DND-41 (cell line): ENCODE measurements around the gene AGAP1.

Source experiments
- ATAC-seq: fragments of 200-7000 bp; cut with Tn5 transposase; 3 replicates; pipeline ENCODE4 v1.9.1; 2021; ENCODE audit warnings: low read depth; ENCODE audit not compliant: insufficient read depth
- DNase-seq: peaks from one replicate; pipeline ENCODE4 v3.0.0-alpha.2; 2020
- H2AFZ ChIP-seq: 2 replicates; pipeline ENCODE4 v1.6.0; 2012; ENCODE audit warnings: low read depth, low read length
- H3K27ac ChIP-seq: 2 replicates; pipeline ENCODE4 v1.5.1; 2012; ENCODE audit warnings: low read length, inconsistent platforms
- H3K27me3 ChIP-seq: fragments of 200-600 bp; sonication (generic); 2 replicates; pipeline ENCODE4 v1.6.0; 2012; ENCODE audit warnings: low read length, mild to moderate bottlenecking, inconsistent platforms; ENCODE audit not compliant: insufficient read depth, poor library complexity
- H3K36me3 ChIP-seq: 2 replicates; pipeline ENCODE4 v1.5.1; 2012; ENCODE audit warnings: low read length, inconsistent platforms; ENCODE audit not compliant: insufficient read depth
- H3K4me1 ChIP-seq: 2 replicates; pipeline ENCODE4 v1.5.1; 2012; ENCODE audit warnings: mild to moderate bottlenecking, low read length; ENCODE audit not compliant: insufficient read depth
- H3K4me2 ChIP-seq: 2 replicates; pipeline ENCODE4 v1.6.0; 2012; ENCODE audit warnings: mild to moderate bottlenecking, moderate library complexity, low read length, inconsistent platforms; ENCODE audit not compliant: insufficient read depth
- H3K4me3 ChIP-seq, 2 experiments: fragments of 200-600 bp in 1 of 2; shearing (Covaris generic) in 1 of 2; 2 replicates each; pipeline ENCODE4 v1.5.1; 2012 to 2016; ENCODE audit warnings: inconsistent platforms in 2 of 2, low read length in 2 of 2, mild to moderate bottlenecking in 2 of 2, low read depth in 1 of 2, moderate library complexity in 1 of 2
- H3K79me2 ChIP-seq: 2 replicates; pipeline ENCODE4 v1.6.0; 2012; ENCODE audit warnings: low read length, inconsistent platforms; ENCODE audit not compliant: insufficient read depth
- H3K9ac ChIP-seq: 2 replicates; pipeline ENCODE4 v1.6.0; 2012; ENCODE audit warnings: low read depth, mild to moderate bottlenecking, inconsistent platforms, low read length, moderate library complexity
- H3K9me3 ChIP-seq: 2 replicates; pipeline ENCODE4 v1.5.1; 2012; ENCODE audit warnings: low read length, moderate library complexity, mild to moderate bottlenecking, inconsistent platforms; ENCODE audit not compliant: insufficient read depth, severe bottlenecking
- H4K20me1 ChIP-seq: 2 replicates; pipeline ENCODE4 v1.6.0; 2012; ENCODE audit warnings: low read length; ENCODE audit not compliant: insufficient read depth
- EZH2 ChIP-seq: IDR thresholded peaks from 3 replicates; pipeline ENCODE4 v1.6.1; 2012; ENCODE audit warnings: borderline replicate concordance, low read depth, mild to moderate bottlenecking, moderate library complexity, low read length, inconsistent platforms; ENCODE audit not compliant: severe bottlenecking
- TF ChIP-seq, protein P1 (sequence below): IDR thresholded peaks from 2 replicates; pipeline ENCODE4 v1.5.1; 2012; ENCODE audit warnings: borderline replicate concordance, low read length, moderate library complexity, mild to moderate bottlenecking; ENCODE audit not compliant: poor library complexity, severe bottlenecking; ENCODE audit errors: extremely low read depth

Gene AGAP1

DNA sequence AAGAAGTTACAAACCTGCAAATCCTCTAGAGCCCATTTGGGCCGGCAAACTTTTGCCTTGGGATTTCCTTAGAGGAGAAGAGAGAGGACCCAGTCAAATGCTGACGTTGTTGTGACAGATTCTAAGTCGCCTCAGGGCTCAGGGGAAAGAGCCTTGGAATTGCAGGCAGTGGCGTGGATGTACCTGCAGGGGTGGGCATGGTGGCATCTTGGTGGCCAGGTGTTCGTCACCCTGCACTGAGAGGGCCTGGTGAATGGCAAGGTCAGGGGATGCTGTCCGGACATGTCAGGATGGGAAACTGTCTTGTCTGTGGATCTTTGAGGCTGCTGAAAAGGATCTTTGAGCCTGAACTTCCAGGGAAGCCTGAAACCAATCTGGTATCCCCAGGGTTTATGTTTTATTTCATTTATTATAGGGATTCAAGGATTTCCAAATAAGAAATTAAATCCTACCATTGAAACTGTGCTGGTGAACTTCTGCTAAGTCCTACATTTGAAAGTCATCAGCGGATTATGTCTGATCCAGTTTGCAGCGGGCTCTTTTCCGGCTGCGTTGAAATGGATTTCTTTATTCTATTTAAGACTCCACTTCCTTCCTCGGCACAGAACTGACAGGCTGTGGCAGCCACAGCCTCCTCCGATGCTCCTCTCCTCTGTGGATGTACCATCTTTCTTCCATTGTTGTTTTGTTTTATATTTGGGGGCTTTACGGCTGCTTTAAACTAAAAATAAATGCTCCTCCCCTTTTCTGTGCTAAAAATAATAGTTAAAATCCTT is 207.6 kb downstream of the AGAP1 start:
- Histone ChIP-seq H3K9me3 (no peaks in the 10 kb centered on the region), H3K27ac (no peak overlapping the region), H2AFZ (no peak overlapping the region), H3K4me1 (no peaks in the 10 kb centered on the region), H3K36me3 (no peaks in the 10 kb centered on the region), H3K27me3 (no peaks in the 10 kb centered on the region), H3K9ac (no peak overlapping the region), H3K79me2 (peaks cover 6% of the 10 kb centered on the region; the same call in 1 of the 2 replicates), H4K20me1 (peaks cover 38% of the 10 kb centered on the region; the same call in 1 of the 2 replicates), H3K4me3 (no peak overlapping the region), H3K4me2 (no peak overlapping the region)
- ATAC-seq (no peak), DNase-seq (no peak)
- TF ChIP-seq, protein P1, sequence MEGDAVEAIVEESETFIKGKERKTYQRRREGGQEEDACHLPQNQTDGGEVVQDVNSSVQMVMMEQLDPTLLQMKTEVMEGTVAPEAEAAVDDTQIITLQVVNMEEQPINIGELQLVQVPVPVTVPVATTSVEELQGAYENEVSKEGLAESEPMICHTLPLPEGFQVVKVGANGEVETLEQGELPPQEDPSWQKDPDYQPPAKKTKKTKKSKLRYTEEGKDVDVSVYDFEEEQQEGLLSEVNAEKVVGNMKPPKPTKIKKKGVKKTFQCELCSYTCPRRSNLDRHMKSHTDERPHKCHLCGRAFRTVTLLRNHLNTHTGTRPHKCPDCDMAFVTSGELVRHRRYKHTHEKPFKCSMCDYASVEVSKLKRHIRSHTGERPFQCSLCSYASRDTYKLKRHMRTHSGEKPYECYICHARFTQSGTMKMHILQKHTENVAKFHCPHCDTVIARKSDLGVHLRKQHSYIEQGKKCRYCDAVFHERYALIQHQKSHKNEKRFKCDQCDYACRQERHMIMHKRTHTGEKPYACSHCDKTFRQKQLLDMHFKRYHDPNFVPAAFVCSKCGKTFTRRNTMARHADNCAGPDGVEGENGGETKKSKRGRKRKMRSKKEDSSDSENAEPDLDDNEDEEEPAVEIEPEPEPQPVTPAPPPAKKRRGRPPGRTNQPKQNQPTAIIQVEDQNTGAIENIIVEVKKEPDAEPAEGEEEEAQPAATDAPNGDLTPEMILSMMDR = no peak
- no peak for TF ChIP-seq EZH2

DNA sequence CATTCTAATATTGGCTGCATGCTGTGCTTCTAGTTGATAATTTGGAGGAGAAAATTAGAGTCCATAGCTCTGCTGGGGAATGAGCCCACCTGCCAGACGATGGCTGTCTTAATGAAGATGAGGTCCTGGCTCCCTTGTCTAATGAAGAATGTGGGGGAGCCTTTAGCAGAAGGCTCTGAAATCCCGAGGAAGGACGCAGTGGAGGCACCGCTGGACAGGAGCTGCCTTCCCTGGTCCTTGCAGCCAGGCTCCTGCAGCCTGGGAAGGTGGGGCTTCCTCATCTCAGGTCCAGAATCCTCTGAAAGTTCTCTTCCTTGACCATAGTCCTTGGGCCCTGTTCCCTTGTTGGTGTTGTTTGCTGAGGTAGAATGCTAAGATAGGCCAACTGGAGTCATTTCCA is 208.3 kb downstream of the AGAP1 start:
- H3K9me3 ChIP-seq = no peaks in the 10 kb centered on the region
- H3K4me3 ChIP-seq = no peak overlapping the region
- H3K27me3 ChIP-seq = no peaks in the 10 kb centered on the region
- DNase-seq = no peak
- TF ChIP-seq, protein P1 = no peak
- H3K36me3 ChIP-seq = no peaks in the 10 kb centered on the region
- no peak for ATAC-seq
- H3K27ac ChIP-seq = no peak overlapping the region
- no peak overlapping the region for H2AFZ ChIP-seq
- no peak overlapping the region for H3K4me2 ChIP-seq
- peaks cover 34% of the 10 kb centered on the region; the same call in 1 of the 2 replicates for H4K20me1 ChIP-seq
- no peak overlapping the region for H3K9ac ChIP-seq
- no peaks in the 10 kb centered on the region for H3K4me1 ChIP-seq
- H3K79me2 ChIP-seq = peaks cover 6% of the 10 kb centered on the region; the same call in 1 of the 2 replicates

DNA sequence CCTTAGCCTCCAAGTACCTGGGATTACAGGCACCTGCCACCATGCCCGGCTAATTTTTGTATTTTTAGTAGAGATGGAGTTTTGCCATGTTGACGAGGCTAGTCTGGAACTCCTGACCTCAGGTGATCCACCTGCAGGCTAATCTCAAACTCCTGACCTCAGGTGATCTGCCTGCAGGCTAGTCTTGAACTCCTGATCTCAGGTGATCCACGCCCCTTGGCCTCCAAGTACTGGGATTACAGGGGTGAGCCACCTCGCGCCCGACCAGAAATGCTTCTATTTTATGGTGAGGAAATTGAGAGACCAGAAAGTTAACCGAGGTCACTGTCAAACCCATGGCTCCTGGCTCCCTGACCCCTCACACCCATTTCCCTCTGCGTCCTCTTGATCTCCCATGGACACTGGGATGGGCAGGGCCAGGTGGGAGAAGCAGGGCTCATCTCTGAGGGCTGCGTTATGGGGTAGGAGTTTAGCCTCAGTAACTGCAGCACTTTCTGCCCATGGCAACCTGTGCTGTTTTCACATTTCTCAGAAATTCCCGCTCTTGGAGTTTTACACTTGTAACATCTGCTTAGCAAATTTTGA is 210.0 kb downstream of the AGAP1 start:
- no peak overlapping the region for H3K9ac ChIP-seq
- no peak overlapping the region for H3K27ac ChIP-seq
- H3K79me2 ChIP-seq = peaks cover 8% of the 10 kb centered on the region; the same call in 1 of the 2 replicates
- TF ChIP-seq, protein P1 = no peak
- no peak for TF ChIP-seq EZH2
- H3K9me3 ChIP-seq = no peaks in the 10 kb centered on the region
- H3K4me3 ChIP-seq = no peak overlapping the region
- no peak overlapping the region for H3K4me2 ChIP-seq
- DNase-seq (no peak), ATAC-seq (no peak)
- no peak overlapping the region for H2AFZ ChIP-seq
- no peaks in the 10 kb centered on the region for H3K36me3 ChIP-seq
- no peaks in the 10 kb centered on the region for H3K4me1 ChIP-seq
- H3K27me3 ChIP-seq = no peaks in the 10 kb centered on the region
- H4K20me1 ChIP-seq = peaks cover 35% of the 10 kb centered on the region; the same call in 1 of the 2 replicates
